HepG2 (cell line): ENCODE data around the gene SGCB. TPM values are rescaled to one million over a fixed set of nuclear protein-coding genes. Genes with fewer than 3 reads are reported as not detected.

ENCODE experiments used
- ATAC-seq: fragments of 200-7000 bp; cut with Tn5 transposase; 3 replicates; pipeline ENCODE4 v1.9.1; 2020; ENCODE audit warnings: mild to moderate bottlenecking, moderate library complexity
- BruUV-seq: library from RNA; stranded (reverse); fragments of 400-500 nt; replicated peaks from 2 replicates; lab custom pipeline; 2021; lab: Mats Ljungman, UMichigan
- CTCF ChIA-PET: fragments of 300-600 bp; formaldehyde crosslinking; extraction: SDS; loops from one replicate; lab custom pipeline; 2021; ENCODE audit warnings: low total read pairs, inconsistent platforms, low intra/inter-chr PET ratio; lab: Yijun Ruan, JAX
- POLR2A ChIA-PET: fragments of 350-600 bp; sonication (Branson Sonifier 250); formaldehyde crosslinking; loops from one replicate; lab custom pipeline; 2020; ENCODE audit warnings: antibody characterized with exemption, inconsistent platforms; lab: Yijun Ruan, JAX
- DNase-seq: peaks from one replicate; pipeline ENCODE4 v3.0.0-alpha.2; 2015; ENCODE audit warnings: low spot score
- FAIRE-seq: peaks from 3 replicates; lab custom pipeline; 2011; peaks lifted over from hg19 to GRCh38; lab: Jason Lieb, UNC
- H2AFZ ChIP-seq: one replicate; pipeline ENCODE4 v1.6.1; 2011; ENCODE audit warnings: low read length, inconsistent platforms
- H3K27ac ChIP-seq: fragments of 300-600 bp; 3 replicates; pipeline ENCODE4 v1.8.0; 2011; ENCODE audit warnings: mixed run types, mild to moderate bottlenecking, mixed read lengths, low read length, inconsistent platforms; ENCODE audit not compliant: insufficient read depth; ENCODE audit errors: extremely low read length
- H3K27me3 ChIP-seq, 2 experiments: fragments of 200-600 bp in 1 of 2; 2 replicates in 1 of 2; 3 replicates in 1 of 2; pipeline versions ENCODE4 v1.6.0 to v1.8.0; 2011; ENCODE audit warnings: low read length in 2 of 2, mild to moderate bottlenecking in 2 of 2, moderate library complexity in 2 of 2, inconsistent platforms in 1 of 2; ENCODE audit not compliant: insufficient read depth in 2 of 2, control insufficient read depth in 1 of 2
- H3K36me3 ChIP-seq, 2 experiments: fragments of 200-600 bp in 1 of 2; replicated peaks in 1 of 2; 2 replicates in 1 of 2; 3 replicates in 1 of 2; pipeline versions ENCODE4 v1.5.1 to v1.8.0; 2011; ENCODE audit warnings: low read length in 2 of 2, inconsistent platforms in 1 of 2; ENCODE audit not compliant: insufficient read depth in 2 of 2, control insufficient read depth in 1 of 2
- H3K4me1 ChIP-seq: 2 replicates; pipeline ENCODE4 v1.5.1; 2012; ENCODE audit warnings: low read length, inconsistent platforms; ENCODE audit not compliant: insufficient read depth
- H3K4me2 ChIP-seq: 2 replicates; pipeline ENCODE4 v1.6.0; 2011; ENCODE audit warnings: low read depth, low read length, inconsistent platforms
- H3K4me3 ChIP-seq, 3 experiments: fragments of 200-600 bp in 1 of 3; sonication (generic), shearing (Covaris generic) in 1 of 3; replicated peaks in 1 of 3; 2 replicates each; pipeline ENCODE4 v1.5.1; 2011 to 2016; ENCODE audit warnings: low read length in 3 of 3, inconsistent platforms in 2 of 3, low read depth in 2 of 3, mild to moderate bottlenecking in 2 of 3, control low read depth in 1 of 3, mixed read lengths in 1 of 3; ENCODE audit not compliant: insufficient read depth in 1 of 3
- H3K79me2 ChIP-seq: one replicate; pipeline ENCODE4 v1.6.1; 2011; ENCODE audit warnings: low read length, inconsistent platforms; ENCODE audit not compliant: insufficient read depth
- H3K9ac ChIP-seq: 2 replicates; pipeline ENCODE4 v1.6.0; 2011; ENCODE audit warnings: mild to moderate bottlenecking, low read depth, low read length, inconsistent platforms; ENCODE audit not compliant: insufficient read depth
- H3K9me3 ChIP-seq: 2 replicates; pipeline ENCODE4 v1.5.1; 2012; ENCODE audit warnings: mild to moderate bottlenecking, low read length
- H4K20me1 ChIP-seq: 2 replicates; pipeline ENCODE4 v1.6.0; 2011; ENCODE audit warnings: inconsistent platforms, mild to moderate bottlenecking, low read length, moderate library complexity; ENCODE audit not compliant: insufficient read depth
- AKNA ChIP-seq: sonication (generic); formaldehyde crosslinking; IDR thresholded peaks from 2 replicates; pipeline ENCODE4 v1.4.0; 2020; ENCODE audit warnings: missing genetic modification reagents, borderline replicate concordance
- ATF3 ChIP-seq: sonication (generic); formaldehyde crosslinking; IDR thresholded peaks from 2 replicates; pipeline ENCODE4 v1.4.0; 2020; ENCODE audit warnings: missing genetic modification reagents
- ELF1 ChIP-seq: sonication (generic); formaldehyde crosslinking; IDR thresholded peaks from 2 replicates; pipeline ENCODE4 v1.4.0; 2020; ENCODE audit warnings: missing genetic modification reagents
- GLI4 ChIP-seq: sonication (generic); formaldehyde crosslinking; IDR thresholded peaks from 2 replicates; pipeline ENCODE4 v1.5.1; 2020; ENCODE audit warnings: missing genetic modification reagents, mild to moderate bottlenecking, moderate library complexity, borderline replicate concordance
- HHEX ChIP-seq: IDR thresholded peaks from 2 replicates; pipeline ENCODE4 v1.6.1; 2016; ENCODE audit warnings: control low read depth
- MED1 ChIP-seq: sonication (generic); formaldehyde crosslinking; IDR thresholded peaks from 2 replicates; pipeline ENCODE4 v1.4.0; 2020; ENCODE audit warnings: missing genetic modification reagents
- ONECUT2 ChIP-seq: sonication (generic); formaldehyde crosslinking; IDR thresholded peaks from 2 replicates; pipeline ENCODE4 v1.4.0; 2020; ENCODE audit warnings: missing genetic modification reagents
- PRDM4 ChIP-seq: sonication (generic); formaldehyde crosslinking; IDR thresholded peaks from 2 replicates; pipeline ENCODE4 v1.9.0; 2021; ENCODE audit warnings: missing genetic modification reagents, borderline replicate concordance
- TRAFD1 ChIP-seq: sonication (generic); formaldehyde crosslinking; IDR thresholded peaks from 2 replicates; pipeline ENCODE4 v1.5.1; 2020; ENCODE audit warnings: missing genetic modification reagents, mild to moderate bottlenecking, borderline replicate concordance
- U2AF2 ChIP-seq: fragments of 200-400 bp; formaldehyde crosslinking; IDR thresholded peaks from 2 replicates; pipeline ENCODE4 v1.6.1; 2017; ENCODE audit warnings: low read depth, mild to moderate bottlenecking, low read length
- ZBTB37 ChIP-seq: sonication (generic); formaldehyde crosslinking; IDR thresholded peaks from 2 replicates; pipeline ENCODE4 v1.4.0; 2020; ENCODE audit warnings: mild to moderate bottlenecking, missing genetic modification reagents
- ZNF577 ChIP-seq: sonication (generic); formaldehyde crosslinking; IDR thresholded peaks from 2 replicates; pipeline ENCODE4 v1.4.0; 2020; ENCODE audit warnings: mild to moderate bottlenecking, low read depth, missing genetic modification reagents, borderline replicate concordance
- ZSCAN9 ChIP-seq: IDR thresholded peaks from 2 replicates; pipeline ENCODE4 v1.6.1; 2016; ENCODE audit warnings: borderline replicate concordance
- in situ Hi-C: cut with HindIII; loops from 2 replicates; pipeline ENCODE4 v1.10.0; 2017; ENCODE audit warnings: low pct_unique_long_range_greater_than_20kb; ENCODE audit not compliant: extremely low pct_ligation_motif_present
- intact Hi-C: fragments of 100-400 bp; cut with micrococcal nuclease; formaldehyde crosslinking; loops from one replicate; pipeline ENCODE4 v1.10.0; 2022; ENCODE audit not compliant: unreplicated experiment
- polyA plus RNA-seq, 8 experiments: library from polyadenylated mRNA; depleted of rRNA in 3 of 8; stranded (reverse) in 7 of 8; unstranded in 1 of 8; fragments of >200 nt; fragmentation: Illumina TruSeq in 4 of 8; extraction: Trizol in 4 of 8; gene quantifications; 2 replicates each; pipeline versions ENCODE4 v1.2.1 to v1.2.3, GENCODE V29; 2011 to 2016; ENCODE audit warnings: low read depth in 4 of 8, missing spikeins in 1 of 8, mixed read lengths in 1 of 8; ENCODE audit not compliant: insufficient read depth in 1 of 8
- total RNA-seq, 5 experiments: library from RNA; depleted of rRNA; stranded (reverse); fragments of >200 nt; fragmentation: Illumina TruSeq; extraction: Trizol; gene quantifications; 2 replicates each; pipeline ENCODE4 v1.2.3, GENCODE V29; 2016; ENCODE audit warnings: low read depth in 1 of 5

Gene SGCB
- total and polyA plus RNA-seq, 2 of the 13 experiments (the other 11 are each of a cell fraction or from before 2014, with no cell fraction given) = 2.2 to 4.8 TPM

GRCh38 chr4:52004414-52004813 is 33.7 kb downstream of the SGCB start:
- ATAC-seq (no peak), FAIRE-seq (no peak), DNase-seq (no peak)
- Histone ChIP-seq H3K27me3 (no peaks in the 10 kb centered on the region), H3K4me3 (no peak overlapping the region), H3K4me2 (no peak overlapping the region), H4K20me1 (no peaks in the 10 kb centered on the region), H3K79me2 (no peaks in the 10 kb centered on the region), H2AFZ (no peak overlapping the region), H3K27ac (no peak overlapping the region), H3K4me1 (peaks cover 14% of the 10 kb centered on the region; the same call in 1 of the 2 replicates), H3K9ac (no peak overlapping the region), H3K9me3 (no peaks in the 10 kb centered on the region), H3K36me3 (no peaks in the 10 kb centered on the region)
- BruUV-seq = no TSS peak
- ChIA-PET POLR2A (no interaction called here), CTCF (no interaction called here)
- intact Hi-C loops = no loop called here
- in situ Hi-C loops = no loop called here
- TF ChIP-seq ATF3 = no peak
- TF ChIP-seq TRAFD1 (CRISPR knock-in tag) = no peak
- no peak for TF ChIP-seq PRDM4 (CRISPR knock-in tag)
- no peak for TF ChIP-seq U2AF2
- TF ChIP-seq AKNA (CRISPR knock-in tag) = no peak
- no peak for TF ChIP-seq ZBTB37 (CRISPR knock-in tag)
- TF ChIP-seq ZSCAN9 (CRISPR knock-in tag) = no peak
- TF ChIP-seq MED1 (CRISPR knock-in tag) = no peak
- no peak for TF ChIP-seq HHEX (CRISPR knock-in tag)
- no peak for TF ChIP-seq ELF1 (CRISPR knock-in tag)
- no peak for TF ChIP-seq ONECUT2
- TF ChIP-seq ZNF577 = no peak
- TF ChIP-seq GLI4 (CRISPR knock-in tag) = no peak
